CD4-positive, alpha-beta T cell (primary cell): ENCODE measurements around the gene SUSD6. TPM values are rescaled to one million over a fixed set of nuclear protein-coding genes. Genes with fewer than 3 reads are reported as not detected.
"Not testable (repeated sequence)": the region's sequence is repeated elsewhere in the genome, so short reads cannot be mapped to it uniquely, and the experiment has no call there.

Source experiments
- ATAC-seq: fragments of 200-7000 bp; cut with Tn5 transposase; one replicate; pipeline ENCODE4 v1.10.0; 2022; ENCODE audit warnings: mild to moderate bottlenecking; ENCODE audit not compliant: poor library complexity
- CTCF ChIA-PET: fragments of 350-600 bp; sonication (Branson Sonifier 250); formaldehyde crosslinking; loops from one replicate; lab custom pipeline; 2021; ENCODE audit warnings: antibody characterized with exemption, inconsistent platforms; lab: Charles Lee
- POLR2A ChIA-PET: fragments of 350-600 bp; sonication (Branson Sonifier 250); formaldehyde crosslinking; loops from one replicate; lab custom pipeline; 2021; ENCODE audit warnings: antibody characterized with exemption, inconsistent platforms; lab: Charles Lee
- DNase-seq, 14 experiments: peaks; one replicate each; pipeline ENCODE4 v3.0.0-alpha.2; 2013 to 2020; ENCODE audit warnings: mixed read lengths in 2 of 14
- H3K27ac ChIP-seq, 2 donors: one replicate each; pipeline versions ENCODE4 v1.5.1 to v1.7.0; 2013; ENCODE audit warnings: low read length in 2 of 2, low read depth in 1 of 2, mild to moderate bottlenecking in 1 of 2
- H3K27me3 ChIP-seq, 2 experiments: 1 replicate in 1 of 2; 2 replicates in 1 of 2; pipeline versions ENCODE4 v1.6.1 to v1.7.0; 2013; ENCODE audit warnings: low read length in 2 of 2, control low read depth in 1 of 2, mild to moderate bottlenecking in 1 of 2, moderate library complexity in 1 of 2; ENCODE audit not compliant: insufficient read depth in 2 of 2, control insufficient read depth in 1 of 2
- H3K36me3 ChIP-seq: one replicate; pipeline ENCODE4 v1.6.1; 2013; ENCODE audit warnings: low read length, control low read depth; ENCODE audit not compliant: insufficient read depth
- H3K4me1 ChIP-seq: one replicate; pipeline ENCODE4 v1.6.1; 2013; ENCODE audit warnings: low read length, control low read depth; ENCODE audit not compliant: insufficient read depth
- H3K4me3 ChIP-seq: one replicate; pipeline ENCODE4 v1.5.1; 2013; ENCODE audit warnings: mild to moderate bottlenecking, low read length, moderate library complexity
- H3K9me3 ChIP-seq, 2 experiments: 1 replicate in 1 of 2; 2 replicates in 1 of 2; pipeline versions ENCODE4 v1.6.1 to v1.7.0; 2013; ENCODE audit warnings: low read length in 2 of 2, mild to moderate bottlenecking in 2 of 2, control low read depth in 1 of 2, moderate library complexity in 1 of 2; ENCODE audit not compliant: control insufficient read depth in 1 of 2, insufficient read depth in 1 of 2
- H3K27ac Mint-ChIP-seq: one replicate; pipeline ENCODE4 v1.8.0; 2020; ENCODE audit warnings: mixed read lengths
- H3K27me3 Mint-ChIP-seq: one replicate; pipeline ENCODE4 v1.8.0; 2021; ENCODE audit warnings: mixed read lengths
- H3K36me3 Mint-ChIP-seq: one replicate; pipeline ENCODE4 v1.8.0; 2021; ENCODE audit warnings: low read depth, mixed read lengths
- H3K4me1 Mint-ChIP-seq: one replicate; pipeline ENCODE4 v1.8.0; 2021; ENCODE audit warnings: low read depth, mixed read lengths
- H3K4me3 Mint-ChIP-seq: one replicate; pipeline ENCODE4 v1.8.0; 2020; ENCODE audit warnings: mild to moderate bottlenecking, mixed read lengths
- H3K9me3 Mint-ChIP-seq: one replicate; pipeline ENCODE4 v1.8.0; 2020; ENCODE audit warnings: mixed read lengths
- CTCF ChIP-seq: fragments of 200-600 bp; IDR thresholded peaks from one replicate; pipeline ENCODE4 v1.8.0; 2022; ENCODE audit warnings: antibody characterized with exemption, mild to moderate bottlenecking
- intact Hi-C, 2 experiments: fragments of 100-400 bp; cut with DNase I in 1 of 2; cut with micrococcal nuclease in 1 of 2; formaldehyde crosslinking; loops; one replicate each; pipeline versions ENCODE4 v1.15.1 to v1.9.0; 2023 to 2025; cut with DNase I, micrococcal nuclease
- total RNA-seq, 174 experiments: library from RNA in 2 of 174; stranded (reverse) in 2 of 174; gene quantifications; one replicate each; pipeline ENCODE4 v1.2.3 and lab custom pipeline; 2021 to 2026

The SUSD6 gene
- total RNA-seq, 2 experiments from 2014 or later: 93.7 to 95.1 TPM

- intact Hi-C loops: no loop called here
- no peaks in the 10 kb centered on the region for H3K36me3 ChIP-seq
- no peaks in the 10 kb centered on the region for H3K4me1 ChIP-seq
- ChIA-PET CTCF (no interaction called here), POLR2A (interaction anchor here (1.3 kb wide), 1 partner anchor 134 kb away, joined by 3 read pairs; no protein-coding TSS in a partner anchor)
- Mint-ChIP-seq H3K36me3 (no peaks in the 10 kb centered on the region), H3K27me3 (no peaks in the 10 kb centered on the region), H3K4me1 (no peaks in the 10 kb centered on the region), H3K4me3 (no peak overlapping the region), H3K9me3 (no peaks in the 10 kb centered on the region), H3K27ac (no peak overlapping the region)
- no peak for ATAC-seq
- no peak for TF ChIP-seq CTCF
- no peak overlapping the region for H3K4me3 ChIP-seq
- no peaks in the 10 kb centered on the region for H3K9me3 ChIP-seq
- no peaks in the 10 kb centered on the region for H3K27me3 ChIP-seq
- no peak overlapping the region for H3K27ac ChIP-seq
- DNase-seq: no peak
Measured at GRCh38 chr14:69593018-69593677, 18.2 kb upstream of the SUSD6 start.

GRCh38 chr14:69594846-69595245 is 16.6 kb upstream of the SUSD6 start:
- intact Hi-C loops: no loop called here
- no peak overlapping the region for H3K27ac ChIP-seq
- no peaks in the 10 kb centered on the region for H3K4me1 ChIP-seq
- no peaks in the 10 kb centered on the region for H3K27me3 ChIP-seq
- TF ChIP-seq CTCF: no peak
- POLR2A ChIA-PET: interaction anchor here (1.1 kb wide), 1 partner anchor 104 kb away, joined by 3 read pairs; no protein-coding TSS in a partner anchor
- CTCF ChIA-PET: interaction anchor here (1.3 to 1.4 kb wide), 2 partner anchors 10 to 132 kb away, joined by 4 to 5 read pairs; no protein-coding TSS in a partner anchor
- no peak for DNase-seq
- H3K36me3 ChIP-seq: no peaks in the 10 kb centered on the region
- no peaks in the 10 kb centered on the region for H3K9me3 ChIP-seq
- Mint-ChIP-seq H3K27me3 (no peaks in the 10 kb centered on the region), H3K9me3 (no peaks in the 10 kb centered on the region), H3K4me3 (no peak overlapping the region), H3K36me3 (no peaks in the 10 kb centered on the region), H3K27ac (no peak overlapping the region), H3K4me1 (no peaks in the 10 kb centered on the region)
- no peak for ATAC-seq
- H3K4me3 ChIP-seq: no peak overlapping the region

DNA sequence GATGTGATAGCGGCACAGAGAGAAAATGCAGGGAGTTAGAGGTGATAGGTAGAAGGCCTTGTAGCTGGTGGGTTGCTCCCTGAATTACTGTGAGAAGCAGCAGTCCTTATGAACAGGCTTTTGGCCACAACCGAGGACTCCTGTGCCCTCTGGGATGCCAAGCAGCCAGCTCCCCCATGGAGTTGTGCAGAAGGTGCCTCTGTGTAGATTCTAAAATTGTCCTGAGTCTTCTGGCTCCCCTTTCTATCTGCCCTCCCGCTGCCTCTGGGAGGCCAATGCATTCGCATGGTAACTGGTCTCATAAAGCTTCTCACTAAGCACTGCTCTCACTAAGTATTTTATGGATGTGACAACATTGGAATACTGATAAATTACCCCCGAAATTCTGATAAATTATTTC is 16.1 kb upstream of the SUSD6 start:
- Mint-ChIP-seq H3K27me3 (no peaks in the 10 kb centered on the region), H3K27ac (no peak overlapping the region), H3K4me1 (no peaks in the 10 kb centered on the region), H3K9me3 (no peaks in the 10 kb centered on the region), H3K4me3 (no peak overlapping the region), H3K36me3 (no peaks in the 10 kb centered on the region)
- TF ChIP-seq CTCF: no peak
- Histone ChIP-seq H3K4me3 (no peak overlapping the region), H3K4me1 (no peaks in the 10 kb centered on the region), H3K27ac (no peak overlapping the region), H3K9me3 (no peaks in the 10 kb centered on the region), H3K27me3 (no peaks in the 10 kb centered on the region), H3K36me3 (no peaks in the 10 kb centered on the region)
- ATAC-seq: no peak
- ChIA-PET POLR2A (interaction anchor here (1.1 kb wide), 1 partner anchor 104 kb away, joined by 3 read pairs; no protein-coding TSS in a partner anchor), CTCF (interaction anchor here (1.3 to 1.4 kb wide), 2 partner anchors 11 to 132 kb away, joined by 4 to 5 read pairs; no protein-coding TSS in a partner anchor)
- no peak for DNase-seq
- intact Hi-C loops: no loop called here

DNA sequence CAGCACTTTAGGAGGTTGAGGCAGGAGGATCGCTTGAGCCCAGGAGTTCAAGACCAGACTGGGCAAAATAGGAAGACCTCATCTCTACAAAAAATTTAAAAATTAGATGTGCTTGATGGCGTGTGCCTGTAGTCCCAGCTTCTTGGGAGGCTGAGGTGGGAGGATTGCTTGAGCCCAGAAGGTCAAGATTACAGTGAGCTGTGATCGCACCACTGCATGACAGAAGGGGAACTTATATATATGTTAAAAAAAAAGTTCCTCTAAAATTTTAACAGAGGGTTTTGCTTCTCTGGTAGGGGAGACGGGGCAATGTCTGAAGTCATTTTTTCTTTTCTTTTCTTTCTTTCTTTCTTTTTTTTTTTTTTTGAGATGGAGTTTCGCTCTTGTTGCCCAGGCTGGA is 12.0 kb upstream of the SUSD6 start:
- POLR2A ChIA-PET, H3K4me1 Mint-ChIP-seq, H3K4me3 Mint-ChIP-seq, H3K27me3 ChIP-seq, H3K9me3 ChIP-seq, H3K27ac ChIP-seq, CTCF ChIA-PET, ATAC-seq, H3K27me3 Mint-ChIP-seq, H3K4me3 ChIP-seq, intact Hi-C loops, DNase-seq, H3K9me3 Mint-ChIP-seq, H3K27ac Mint-ChIP-seq, H3K4me1 ChIP-seq, H3K36me3 Mint-ChIP-seq, H3K36me3 ChIP-seq: not testable (repeated sequence)
